Astrocyte (in vitro differentiated cells and primary cell): ENCODE results near the gene IGHMBP2.

Experiments
- EZH2 ChIP-seq: IDR thresholded peaks from 2 replicates; pipeline ENCODE4 v1.6.1; 2012; ENCODE audit warnings: mild to moderate bottlenecking, low read length, inconsistent platforms; ENCODE audit not compliant: insufficient read depth
- TF ChIP-seq, protein P1 (sequence below): IDR thresholded peaks from 2 replicates; pipeline ENCODE4 v1.5.1; 2011; ENCODE audit warnings: low read depth, mild to moderate bottlenecking, inconsistent platforms, low read length, moderate library complexity; ENCODE audit not compliant: insufficient read depth

GRCh38 chr11:68855205-68855981 lies 48.3 kb upstream of the IGHMBP2 start:
- TF ChIP-seq, protein P1, sequence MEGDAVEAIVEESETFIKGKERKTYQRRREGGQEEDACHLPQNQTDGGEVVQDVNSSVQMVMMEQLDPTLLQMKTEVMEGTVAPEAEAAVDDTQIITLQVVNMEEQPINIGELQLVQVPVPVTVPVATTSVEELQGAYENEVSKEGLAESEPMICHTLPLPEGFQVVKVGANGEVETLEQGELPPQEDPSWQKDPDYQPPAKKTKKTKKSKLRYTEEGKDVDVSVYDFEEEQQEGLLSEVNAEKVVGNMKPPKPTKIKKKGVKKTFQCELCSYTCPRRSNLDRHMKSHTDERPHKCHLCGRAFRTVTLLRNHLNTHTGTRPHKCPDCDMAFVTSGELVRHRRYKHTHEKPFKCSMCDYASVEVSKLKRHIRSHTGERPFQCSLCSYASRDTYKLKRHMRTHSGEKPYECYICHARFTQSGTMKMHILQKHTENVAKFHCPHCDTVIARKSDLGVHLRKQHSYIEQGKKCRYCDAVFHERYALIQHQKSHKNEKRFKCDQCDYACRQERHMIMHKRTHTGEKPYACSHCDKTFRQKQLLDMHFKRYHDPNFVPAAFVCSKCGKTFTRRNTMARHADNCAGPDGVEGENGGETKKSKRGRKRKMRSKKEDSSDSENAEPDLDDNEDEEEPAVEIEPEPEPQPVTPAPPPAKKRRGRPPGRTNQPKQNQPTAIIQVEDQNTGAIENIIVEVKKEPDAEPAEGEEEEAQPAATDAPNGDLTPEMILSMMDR = no peak
- no peak for TF ChIP-seq EZH2
